B cell (primary cell): ENCODE data around the gene LAMC3. TPM values are rescaled to one million over a fixed set of nuclear protein-coding genes. Genes with fewer than 3 reads are reported as not detected.

Experiments used
- ATAC-seq: fragments of 200-7000 bp; cut with Tn5 transposase; one replicate; pipeline ENCODE4 v1.10.0; 2021; ENCODE audit warnings: low read depth, mild to moderate bottlenecking, moderate number of reproducible peaks, moderate library complexity
- CTCF ChIA-PET: fragments of 350-600 bp; sonication (Branson Sonifier 250); formaldehyde crosslinking; loops from one replicate; lab custom pipeline; 2021; ENCODE audit warnings: antibody characterized with exemption, inconsistent platforms; lab: Charles Lee
- POLR2A ChIA-PET: fragments of 350-600 bp; sonication (Branson Sonifier 250); formaldehyde crosslinking; loops from one replicate; lab custom pipeline; 2021; ENCODE audit warnings: antibody characterized with exemption; lab: Charles Lee
- DNase-seq: peaks from one replicate; pipeline ENCODE4 v3.0.0; 2013
- H2AFZ ChIP-seq: 2 replicates; pipeline ENCODE4 v1.6.1; 2012; ENCODE audit warnings: mild to moderate bottlenecking, low read depth, low read length; ENCODE audit not compliant: insufficient read depth, poor library complexity, severe bottlenecking
- H3K27ac ChIP-seq, 2 donors: 1 replicate in 1 of 2; 2 replicates in 1 of 2; pipeline ENCODE4 v1.5.1; 2012 to 2013; ENCODE audit warnings: low read length in 2 of 2, mild to moderate bottlenecking in 2 of 2, moderate library complexity in 1 of 2
- H3K27me3 ChIP-seq, 4 experiments: fragments of 200-600 bp in 1 of 4; sonication (generic) in 1 of 4; replicated peaks in 1 of 4; 1 replicate in 2 of 4; 2 replicates in 2 of 4; pipeline versions ENCODE4 v1.6.1 to v1.7.0; 2013 to 2016; ENCODE audit warnings: low read length in 3 of 4, mild to moderate bottlenecking in 2 of 4, mixed read lengths in 1 of 4, moderate library complexity in 1 of 4; ENCODE audit not compliant: insufficient read depth in 4 of 4, control insufficient read depth in 3 of 4; ENCODE audit errors: control extremely low read depth in 1 of 4
- H3K36me3 ChIP-seq, 2 experiments: replicated peaks in 1 of 2; 1 replicate in 1 of 2; 2 replicates in 1 of 2; pipeline versions ENCODE4 v1.6.1 to v1.7.1; 2013; ENCODE audit warnings: low read length in 1 of 2; ENCODE audit not compliant: insufficient read depth in 2 of 2, control insufficient read depth in 1 of 2; ENCODE audit errors: control extremely low read depth in 1 of 2, extremely low read depth in 1 of 2
- H3K4me1 ChIP-seq, 2 donors: fragments of 200-600 bp in 1 of 2; sonication (generic) in 1 of 2; 1 replicate in 1 of 2; 2 replicates in 1 of 2; pipeline versions ENCODE4 v1.5.1 to v1.6.1; 2013 to 2017; ENCODE audit warnings: low read length in 2 of 2; ENCODE audit not compliant: control insufficient read depth in 2 of 2, insufficient read depth in 2 of 2
- H3K4me2 ChIP-seq: replicated peaks from 2 replicates; pipeline ENCODE3; 2012; ENCODE audit warnings: mild to moderate bottlenecking, low read depth, low read length; ENCODE audit not compliant: poor library complexity, severe bottlenecking
- H3K4me3 ChIP-seq, 5 experiments: fragments of 200-600 bp in 1 of 5; sonication (generic) in 1 of 5; 1 replicate in 3 of 5; 2 replicates in 2 of 5; pipeline versions ENCODE4 v1.5.1 to v1.7.0; 2011 to 2016; ENCODE audit warnings: low read length in 4 of 5, mild to moderate bottlenecking in 4 of 5, low read depth in 2 of 5, control low read depth in 1 of 5, moderate library complexity in 1 of 5; ENCODE audit not compliant: insufficient read depth in 1 of 5; ENCODE audit errors: control extremely low read depth in 1 of 5, extremely low read depth in 1 of 5
- H3K79me2 ChIP-seq: fragments of 200-600 bp; sonication (generic); one replicate; pipeline ENCODE4 v1.6.0; 2016; ENCODE audit warnings: low read length; ENCODE audit not compliant: control insufficient read depth, insufficient read depth
- H3K9ac ChIP-seq: fragments of 200-600 bp; sonication (generic); 2 replicates; pipeline ENCODE4 v1.6.1; 2017; ENCODE audit warnings: mild to moderate bottlenecking, low read length, moderate library complexity
- H3K9me3 ChIP-seq, 3 donors: one replicate each; pipeline versions ENCODE4 v1.6.1 to v1.7.1; 2013; ENCODE audit warnings: low read length in 2 of 3; ENCODE audit not compliant: control insufficient read depth in 2 of 3, insufficient read depth in 1 of 3; ENCODE audit errors: control extremely low read depth in 1 of 3
- H4K20me1 ChIP-seq: 2 replicates; pipeline ENCODE4 v1.6.0; 2012; ENCODE audit warnings: mild to moderate bottlenecking, low read length; ENCODE audit not compliant: insufficient read depth, control insufficient read depth, poor library complexity, severe bottlenecking
- H3K27ac Mint-ChIP-seq: one replicate; pipeline ENCODE4 v1.8.0; 2021; ENCODE audit warnings: mixed read lengths
- H3K27me3 Mint-ChIP-seq: one replicate; pipeline ENCODE4 v1.8.0; 2021; ENCODE audit warnings: mixed read lengths
- H3K4me1 Mint-ChIP-seq: one replicate; pipeline ENCODE4 v1.8.0; 2021; ENCODE audit warnings: mixed read lengths
- H3K4me3 Mint-ChIP-seq: one replicate; pipeline ENCODE4 v1.8.0; 2021; ENCODE audit warnings: mixed read lengths
- H3K9me3 Mint-ChIP-seq: one replicate; pipeline ENCODE4 v1.8.0; 2022; ENCODE audit warnings: mixed read lengths; ENCODE audit not compliant: insufficient read depth
- EZH2 ChIP-seq: IDR thresholded peaks from 2 replicates; pipeline ENCODE4 v1.6.1; 2012; ENCODE audit warnings: borderline replicate concordance, low read depth, mild to moderate bottlenecking, moderate library complexity, low read length; ENCODE audit not compliant: insufficient read depth, poor library complexity, severe bottlenecking
- WGBS: methylation state at CpG from one replicate; pipeline ENCODE4 v1.1.5; 2013; ENCODE audit warnings: missing lambda C conversion rate; ENCODE audit not compliant: insufficient coverage; 5-methylcytosine and 5-hydroxymethylcytosine counted together
- intact Hi-C: fragments of 100-400 bp; cut with micrococcal nuclease; formaldehyde crosslinking; loops from one replicate; pipeline ENCODE4 v1.10.0; 2022
- polyA plus RNA-seq: library from polyadenylated mRNA; depleted of rRNA; stranded (reverse); fragments of >200 nt; gene quantifications from 2 replicates; pipeline ENCODE4 v1.2.3, GENCODE V29; 2012
- total RNA-seq, 2 donors: library from RNA; stranded (reverse); fragments of 120-200 nt in 1 of 2; gene quantifications; 1 replicate in 1 of 2; 2 replicates in 1 of 2; pipeline versions ENCODE4 v1.2.3 to v1.2.4, GENCODE V29; 2013 to 2022
- TF ChIP-seq, protein P1 (sequence below): fragments of 200-600 bp; IDR thresholded peaks from one replicate; pipeline ENCODE4 v1.8.0; 2022; ENCODE audit warnings: antibody characterized with exemption, mild to moderate bottlenecking

Gene LAMC3
- total and polyA plus RNA-seq, 2 donors (not counting 1 experiment from before 2014, with no cell fraction given): 0.25 to 0.45 TPM

DNA sequence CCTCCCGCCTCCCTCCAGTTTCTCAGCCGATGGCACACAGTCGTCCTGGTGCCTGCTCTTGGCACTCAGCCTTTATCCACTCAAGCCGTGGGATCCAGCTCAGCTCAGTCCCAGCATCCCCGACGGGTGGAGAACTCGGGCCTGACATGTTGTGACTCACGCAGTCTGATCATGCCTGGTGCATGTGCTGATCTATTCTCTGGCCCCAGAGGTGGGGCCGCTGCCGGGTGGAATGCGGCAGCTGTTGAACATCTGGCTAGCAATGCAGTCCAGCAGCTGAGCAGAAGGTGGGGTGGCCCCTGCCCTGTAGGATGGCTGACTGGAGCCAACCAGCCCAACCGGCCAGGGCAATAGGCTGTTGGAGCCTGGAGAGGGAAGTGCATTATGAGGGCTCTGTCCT is 85.6 kb downstream of the LAMC3 start:
- H3K9me3 Mint-ChIP-seq: no peaks in the 10 kb centered on the region
- CTCF ChIA-PET: no interaction called here
- no peak overlapping the region for H3K27ac Mint-ChIP-seq

DNA sequence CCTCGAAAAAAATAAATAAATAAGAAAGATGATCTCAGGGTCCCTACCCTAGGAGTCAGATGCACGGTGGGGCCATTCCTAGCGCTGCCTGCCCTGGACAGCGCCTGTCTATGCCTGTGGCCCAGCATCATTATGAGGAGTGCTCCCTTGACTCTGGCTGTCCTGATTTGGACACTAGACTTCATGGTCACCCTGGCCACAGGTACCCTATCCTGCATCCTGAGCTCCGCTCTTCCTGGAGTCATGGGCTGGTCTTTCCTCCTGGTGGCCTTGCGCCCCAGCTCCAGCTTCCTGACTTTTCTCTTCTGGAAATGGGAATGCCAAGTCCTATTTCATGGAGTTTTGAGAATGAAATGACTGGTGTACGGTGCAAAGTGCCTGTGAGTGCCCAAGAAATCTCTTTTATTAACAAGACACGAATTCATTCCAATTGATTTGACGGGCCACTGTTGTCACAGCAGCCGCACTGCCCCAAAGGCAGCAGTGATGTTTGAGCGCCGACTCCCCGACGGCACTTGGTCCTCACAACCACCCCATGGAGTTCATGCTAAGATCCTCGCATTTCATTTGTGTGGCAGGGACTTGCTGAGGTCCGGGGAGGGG is 86.8 kb downstream of the LAMC3 start:
- Histone ChIP-seq H3K79me2 (no peaks in the 10 kb centered on the region), H3K4me1 (peaks cover 5 to 11% of the 10 kb centered on the region in 2 donors), H3K27me3 (peaks cover 0 to 41% (median 16%) of the 10 kb centered on the region in 4 experiments), H3K4me2 (peak overlapping the region; percentile 48), H3K4me3 (no peak overlapping the region), H4K20me1 (no peaks in the 10 kb centered on the region), H3K36me3 (no peaks in the 10 kb centered on the region), H2AFZ (no peak overlapping the region), H3K27ac (no peak overlapping the region), H3K9ac (no peak overlapping the region), H3K9me3 (no peaks in the 10 kb centered on the region)
- DNase-seq (peak; percentile 27), ATAC-seq (no peak)
- H3K27ac Mint-ChIP-seq: no peak overlapping the region
- peaks cover 12% of the 10 kb centered on the region for H3K4me1 Mint-ChIP-seq
- WGBS: 41% methylated on average over 11 of the region's 16 CpGs
- ChIA-PET POLR2A (no interaction called here), CTCF (no interaction called here)
- no peaks in the 10 kb centered on the region for H3K9me3 Mint-ChIP-seq
- peaks cover 31% of the 10 kb centered on the region for H3K27me3 Mint-ChIP-seq
- no peak for TF ChIP-seq EZH2
- TF ChIP-seq, protein P1, sequence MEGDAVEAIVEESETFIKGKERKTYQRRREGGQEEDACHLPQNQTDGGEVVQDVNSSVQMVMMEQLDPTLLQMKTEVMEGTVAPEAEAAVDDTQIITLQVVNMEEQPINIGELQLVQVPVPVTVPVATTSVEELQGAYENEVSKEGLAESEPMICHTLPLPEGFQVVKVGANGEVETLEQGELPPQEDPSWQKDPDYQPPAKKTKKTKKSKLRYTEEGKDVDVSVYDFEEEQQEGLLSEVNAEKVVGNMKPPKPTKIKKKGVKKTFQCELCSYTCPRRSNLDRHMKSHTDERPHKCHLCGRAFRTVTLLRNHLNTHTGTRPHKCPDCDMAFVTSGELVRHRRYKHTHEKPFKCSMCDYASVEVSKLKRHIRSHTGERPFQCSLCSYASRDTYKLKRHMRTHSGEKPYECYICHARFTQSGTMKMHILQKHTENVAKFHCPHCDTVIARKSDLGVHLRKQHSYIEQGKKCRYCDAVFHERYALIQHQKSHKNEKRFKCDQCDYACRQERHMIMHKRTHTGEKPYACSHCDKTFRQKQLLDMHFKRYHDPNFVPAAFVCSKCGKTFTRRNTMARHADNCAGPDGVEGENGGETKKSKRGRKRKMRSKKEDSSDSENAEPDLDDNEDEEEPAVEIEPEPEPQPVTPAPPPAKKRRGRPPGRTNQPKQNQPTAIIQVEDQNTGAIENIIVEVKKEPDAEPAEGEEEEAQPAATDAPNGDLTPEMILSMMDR: no peak
- peak overlapping the region; percentile 80 for H3K4me3 Mint-ChIP-seq
- intact Hi-C loops: no loop called here

More for the DNA sequence above, 85.6 kb downstream of the LAMC3 start:
- Histone ChIP-seq H3K27ac (no peak overlapping the region), H3K4me2 (no peak overlapping the region), H3K9ac (no peak overlapping the region), H4K20me1 (no peaks in the 10 kb centered on the region), H3K79me2 (no peaks in the 10 kb centered on the region), H2AFZ (no peak overlapping the region), H3K9me3 (no peaks in the 10 kb centered on the region), H3K27me3 (peaks cover 0 to 41% (median 16%) of the 10 kb centered on the region in 4 experiments), H3K36me3 (no peaks in the 10 kb centered on the region), H3K4me3 (no peak overlapping the region), H3K4me1 (peaks cover 5 to 11% of the 10 kb centered on the region in 2 donors)
- ATAC-seq: no peak
- 93% methylated on average over 10 of the region's 12 CpGs for WGBS
- Mint-ChIP-seq H3K4me3 (peak overlapping the region; percentile 45), H3K27me3 (peaks cover 31% of the 10 kb centered on the region), H3K4me1 (peaks cover 12% of the 10 kb centered on the region)
- no peak for TF ChIP-seq EZH2
- TF ChIP-seq, protein P1: no peak
- POLR2A ChIA-PET: no interaction called here
- intact Hi-C loops: no loop called here
- no peak for DNase-seq
